GDM1 (cell line): Measurements from ENCODE around the gene FAM177B.
"Not testable (repeated sequence)": the region's sequence is repeated elsewhere in the genome, so short reads cannot be mapped to it uniquely, and the experiment has no call there.

Experiments
- DNase-seq: peaks from one replicate; lab custom pipeline; 2025; lab: John Stamatoyannopoulos, UW

FAM177B gene

DNA sequence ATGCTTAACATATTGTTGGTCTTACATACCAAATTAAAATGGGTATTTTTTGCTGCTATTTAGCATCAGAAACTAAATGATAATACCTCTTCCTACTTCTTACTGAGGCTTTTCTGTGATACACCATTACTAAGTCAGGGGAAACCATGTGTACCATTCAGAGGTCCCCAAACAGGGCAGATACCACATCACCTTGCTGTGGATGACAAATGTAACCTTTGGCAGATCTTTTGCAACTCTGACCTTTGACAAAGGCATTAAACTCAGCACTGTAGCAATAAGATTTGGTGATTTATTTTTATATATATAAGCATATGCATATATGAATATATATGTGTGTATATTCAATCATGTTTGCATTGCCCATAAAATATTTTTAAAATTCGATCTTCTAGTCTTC is 2.9 kb downstream of the FAM177B start:
- no peak for DNase-seq

DNA sequence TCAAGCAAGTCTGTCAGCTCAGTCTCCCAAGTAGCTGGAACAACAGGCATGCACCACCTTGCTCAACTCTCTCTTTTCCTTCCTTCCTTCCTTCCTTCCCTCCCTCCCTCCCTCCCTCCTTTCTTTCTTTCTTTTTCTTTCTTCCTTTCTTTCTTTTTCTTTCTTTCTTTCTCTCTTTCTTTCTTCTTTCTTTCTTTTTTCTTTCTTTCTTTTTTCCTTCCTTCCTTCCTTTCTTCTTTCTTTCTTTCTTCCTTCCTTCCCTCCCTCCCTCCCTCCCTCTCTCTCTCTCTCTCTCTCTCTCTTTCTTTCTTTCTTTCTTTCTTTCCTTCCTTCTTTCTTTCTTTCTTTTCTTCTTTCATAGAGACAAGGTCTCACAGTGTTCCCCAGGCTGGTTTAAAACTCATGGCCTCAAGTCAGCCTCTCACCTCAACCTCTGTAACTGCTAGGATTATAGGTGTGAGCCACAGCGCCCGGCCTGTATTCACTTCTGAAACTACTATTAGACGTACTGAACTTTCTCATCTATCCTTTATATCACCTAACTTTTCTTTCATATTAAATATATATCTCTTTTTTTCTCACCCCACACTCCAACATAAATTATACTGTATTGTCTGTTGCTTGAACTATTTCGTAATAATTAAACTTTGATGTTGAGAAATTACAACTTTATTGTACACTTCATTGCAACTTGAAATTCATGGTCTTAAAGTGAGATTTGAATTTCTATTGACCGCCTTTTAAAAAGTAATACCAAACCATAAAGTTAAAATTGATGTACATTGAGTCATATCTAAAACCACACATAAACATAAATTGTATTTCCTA is 4.8 kb downstream of the FAM177B start:
- not testable (repeated sequence) for DNase-seq

DNA sequence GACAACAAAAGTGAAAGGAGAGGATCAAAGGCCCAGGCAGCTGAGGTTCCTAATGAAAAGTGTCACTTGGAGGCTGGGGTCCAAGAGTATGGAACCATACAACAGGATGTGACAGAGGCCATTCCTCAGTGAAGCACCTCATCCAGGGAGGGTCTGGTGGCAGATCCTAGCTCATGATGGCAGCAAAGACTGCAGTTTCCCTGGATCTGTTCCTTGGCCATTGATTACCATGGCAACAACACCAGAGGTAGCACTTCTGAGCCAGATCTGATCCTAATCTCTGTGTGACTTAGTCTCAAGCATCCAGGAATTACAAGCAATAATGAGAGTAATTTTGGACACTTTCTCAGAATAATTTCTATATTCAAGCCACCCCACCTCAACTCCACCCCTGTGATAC is 12.9 kb downstream of the FAM177B start:
- no peak for DNase-seq

DNA sequence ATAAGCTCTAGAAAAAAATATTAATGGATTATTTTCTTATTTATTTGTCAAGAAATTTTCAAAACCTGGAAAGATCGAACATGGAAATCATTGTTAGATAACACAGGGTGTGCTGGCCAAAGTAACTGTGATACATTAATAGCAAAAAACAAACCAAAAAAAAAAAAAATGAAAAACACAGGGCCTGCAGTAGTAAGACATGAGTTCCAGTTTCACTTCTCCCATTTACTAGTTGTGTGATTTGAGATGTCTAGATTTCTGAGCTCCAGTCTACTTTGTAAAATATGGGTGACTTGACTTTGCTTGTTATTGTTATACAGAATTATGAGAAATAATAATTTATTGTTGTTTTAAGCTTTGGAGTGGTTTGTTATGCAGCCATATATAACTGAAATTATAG is 13.6 kb downstream of the FAM177B start:
- no peak for DNase-seq

DNA sequence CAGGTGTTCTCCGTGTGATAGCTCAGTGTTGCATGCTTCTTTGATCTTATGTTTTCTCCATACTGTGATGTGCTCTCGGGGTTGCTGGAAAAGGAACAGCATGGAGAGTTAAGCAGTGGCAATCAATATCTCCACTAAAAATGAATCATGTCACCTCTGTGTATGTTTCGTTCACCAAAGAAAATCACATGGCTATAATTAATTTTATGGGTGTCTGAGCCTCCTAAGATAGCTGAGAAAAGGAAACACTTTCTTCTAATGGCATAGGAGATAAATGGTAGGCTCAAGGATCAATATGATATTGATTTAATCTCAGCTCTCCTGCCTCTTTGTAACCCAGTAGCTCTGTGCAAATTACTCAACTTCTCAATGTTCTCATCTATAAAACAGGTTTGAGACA is 14.3 kb downstream of the FAM177B start:
- DNase-seq: no peak

DNA sequence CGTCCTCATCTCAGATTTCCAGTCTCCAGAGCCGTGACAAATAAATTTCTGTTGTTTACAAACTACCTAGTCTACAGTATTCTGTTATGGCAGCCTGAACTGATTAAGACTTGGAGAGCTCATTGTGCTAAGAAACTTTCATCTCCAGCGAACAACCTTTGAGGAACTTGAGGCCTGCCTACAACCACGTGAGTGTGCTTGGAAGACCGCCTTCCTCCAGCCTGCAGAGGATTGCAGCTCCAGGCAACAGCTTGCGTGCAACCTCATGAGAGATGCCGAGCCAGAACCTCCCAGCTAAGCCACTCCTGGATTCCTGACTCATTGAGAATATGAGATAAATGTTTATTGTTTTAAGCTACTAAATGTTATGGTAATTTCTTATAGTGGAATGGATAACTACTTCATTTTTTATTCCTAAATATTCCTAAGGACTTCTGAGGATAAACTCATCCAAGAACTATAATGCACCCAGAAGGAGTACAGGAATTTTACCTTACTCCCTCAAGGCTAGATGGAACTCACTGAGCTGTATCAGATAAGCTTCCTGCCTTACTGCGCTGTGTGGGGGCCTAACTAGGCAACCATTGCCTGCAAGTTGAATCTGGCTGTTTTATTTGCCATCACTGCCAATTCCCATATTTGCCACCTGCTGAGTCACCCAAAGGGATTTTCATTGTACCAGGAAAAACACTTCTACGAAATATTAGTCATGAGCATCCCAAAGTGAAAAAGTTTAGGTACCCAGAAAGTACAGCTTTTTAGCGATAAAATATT is 17.6 kb downstream of the FAM177B start:
- DNase-seq: no peak

DNA sequence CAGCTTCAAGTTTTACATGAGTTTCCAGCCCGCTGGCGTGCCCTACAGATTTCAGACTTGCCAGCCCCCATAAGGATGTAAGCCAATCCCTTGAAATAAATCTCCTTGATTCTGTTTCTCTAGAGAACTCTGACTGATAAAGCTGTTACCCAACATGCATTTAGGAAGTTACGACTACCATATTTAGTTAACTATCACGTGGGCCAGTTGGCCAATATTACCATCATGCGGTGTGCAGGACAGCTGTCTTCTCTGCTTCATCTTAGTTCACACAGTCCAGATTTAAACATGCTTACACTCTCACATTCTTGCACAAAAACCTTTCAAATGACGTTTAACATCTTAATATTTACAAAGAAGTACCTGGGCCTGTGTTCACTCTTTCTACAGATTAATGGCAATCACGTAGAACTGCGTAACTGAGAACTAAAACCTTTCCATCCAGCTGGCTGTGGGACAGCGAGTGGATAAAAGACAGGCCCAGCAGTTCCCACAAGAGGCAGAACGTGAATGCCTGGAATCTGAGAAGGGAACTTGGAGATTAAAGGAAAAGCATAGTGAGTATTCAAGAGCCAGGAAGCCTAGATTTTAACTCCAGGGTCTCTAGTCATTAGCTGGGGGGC is 20.8 kb downstream of the FAM177B start:
- no peak for DNase-seq

DNA sequence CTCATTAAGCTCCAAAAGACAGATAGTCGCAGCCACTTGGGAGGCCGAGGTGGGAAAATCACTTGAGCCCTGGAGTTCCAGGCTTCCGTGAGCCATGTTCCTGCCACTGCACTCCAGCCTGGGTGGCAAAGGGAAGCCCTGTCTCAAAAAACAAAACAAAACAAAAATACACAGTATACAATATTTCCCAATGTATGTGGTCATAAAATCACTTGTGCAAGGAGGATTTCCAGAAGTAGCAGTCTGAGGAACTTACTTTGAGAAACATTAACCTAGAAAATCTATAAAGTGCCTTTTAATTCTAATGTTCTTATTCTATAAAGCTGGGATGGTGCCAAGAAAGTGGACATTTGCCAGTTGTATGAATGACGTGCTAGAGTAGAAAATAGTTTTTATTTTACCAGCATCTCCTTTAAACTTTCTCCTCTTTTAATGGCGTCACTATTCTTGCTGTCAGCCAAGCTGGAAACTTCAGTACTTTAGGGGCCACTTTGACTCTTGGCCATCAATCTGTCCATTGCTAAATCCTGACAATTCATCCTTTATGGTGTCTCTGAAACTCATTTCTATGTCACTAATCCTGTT is 22.5 kb downstream of the FAM177B start:
- no peak for DNase-seq

DNA sequence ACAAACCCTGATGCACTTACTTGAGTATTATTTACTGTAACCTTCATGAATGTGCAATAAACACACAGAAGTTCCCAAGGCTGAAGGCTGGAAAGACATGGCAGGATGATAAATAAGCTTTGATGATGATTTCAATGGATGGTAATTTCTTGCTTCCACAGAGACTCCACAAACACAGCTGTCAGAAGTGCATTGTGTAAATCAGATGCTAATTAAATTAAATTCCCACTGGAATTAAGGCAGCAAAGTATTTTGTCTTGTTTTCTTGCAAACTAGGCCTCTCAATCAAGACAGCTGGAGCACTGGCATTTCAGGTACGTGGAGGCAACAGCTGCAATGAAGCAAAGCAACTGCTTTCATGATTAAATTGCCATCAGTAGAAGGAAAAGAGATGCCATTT is 24.1 kb downstream of the FAM177B start:
- no peak for DNase-seq

DNA sequence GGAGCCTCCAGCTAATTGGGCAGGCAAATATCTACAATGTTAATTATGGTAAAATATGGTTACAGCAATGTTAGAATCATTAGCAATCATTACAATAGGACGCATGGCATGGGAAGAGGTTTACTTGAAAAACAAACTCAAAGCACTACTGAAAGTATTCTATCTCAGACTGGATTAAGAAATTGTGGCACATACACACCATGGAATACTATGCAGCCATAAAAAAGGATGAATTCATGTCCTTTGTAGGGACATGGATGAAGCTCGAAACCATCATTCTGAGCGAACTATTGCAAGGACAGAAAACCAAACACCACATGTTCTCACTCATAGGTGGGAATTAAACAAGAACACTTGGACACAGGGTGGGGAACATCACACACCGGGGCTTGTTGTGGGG is 25.2 kb downstream of the FAM177B start:
- DNase-seq: not testable (repeated sequence)

DNA sequence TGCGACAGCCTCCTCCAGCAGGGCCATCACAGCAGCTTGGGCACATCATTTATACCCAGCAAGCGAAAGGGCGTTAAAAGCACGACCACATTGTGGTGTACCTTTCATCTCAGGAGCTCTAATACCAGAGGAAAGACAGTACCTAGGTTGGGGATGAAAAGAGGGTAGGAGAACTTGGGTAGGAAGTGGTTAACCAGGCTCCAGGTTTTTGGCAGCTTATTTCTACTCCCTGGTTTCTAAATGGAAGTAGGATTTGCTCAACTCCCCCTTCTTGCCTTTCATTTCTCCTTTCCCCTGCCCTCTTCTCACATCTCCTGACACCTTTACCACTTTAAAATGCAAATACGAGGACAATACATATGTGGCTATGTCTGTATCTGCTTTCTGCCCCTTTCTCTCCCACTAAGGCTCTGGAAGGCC is 30.2 kb downstream of the FAM177B start:
- no peak for DNase-seq

DNA sequence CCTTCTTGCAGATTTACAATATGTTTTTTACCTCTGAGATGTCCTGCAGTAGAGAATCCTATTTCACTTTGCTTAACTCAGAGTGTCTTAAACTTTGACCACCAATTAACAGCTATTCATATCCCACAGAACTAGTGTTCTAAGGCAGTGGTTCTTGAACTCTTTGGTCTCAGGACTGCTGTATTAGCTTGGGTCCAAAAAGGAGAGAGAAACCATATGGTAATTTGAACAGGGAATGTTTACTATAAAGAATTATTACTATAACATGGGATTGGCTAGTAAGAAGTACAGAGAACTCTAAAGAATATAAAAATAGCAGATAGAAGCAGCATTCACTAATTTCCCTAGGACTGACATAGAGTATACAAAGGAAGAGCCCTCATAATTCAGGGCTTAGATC is 31.6 kb downstream of the FAM177B start:
- DNase-seq: no peak

DNA sequence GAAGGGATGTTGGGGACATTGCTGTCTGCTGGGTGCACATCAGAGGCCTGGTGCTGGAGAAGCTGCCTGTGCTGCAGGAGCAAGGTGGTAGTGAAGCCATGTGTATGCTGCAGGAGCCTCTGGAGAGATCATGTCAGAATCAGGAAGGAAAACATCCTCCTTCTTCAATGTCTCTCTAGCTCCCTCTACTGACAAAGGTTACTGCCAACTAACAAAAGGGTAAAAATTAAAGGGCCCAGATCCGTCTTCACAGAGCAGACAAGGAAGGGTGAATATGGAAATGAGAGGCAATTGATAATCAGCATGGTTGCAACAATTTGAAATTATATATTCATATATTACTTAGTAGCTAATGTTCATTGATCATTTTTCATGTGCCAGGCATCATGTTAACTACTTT is 32.2 kb downstream of the FAM177B start:
- DNase-seq: peak; percentile 10

DNA sequence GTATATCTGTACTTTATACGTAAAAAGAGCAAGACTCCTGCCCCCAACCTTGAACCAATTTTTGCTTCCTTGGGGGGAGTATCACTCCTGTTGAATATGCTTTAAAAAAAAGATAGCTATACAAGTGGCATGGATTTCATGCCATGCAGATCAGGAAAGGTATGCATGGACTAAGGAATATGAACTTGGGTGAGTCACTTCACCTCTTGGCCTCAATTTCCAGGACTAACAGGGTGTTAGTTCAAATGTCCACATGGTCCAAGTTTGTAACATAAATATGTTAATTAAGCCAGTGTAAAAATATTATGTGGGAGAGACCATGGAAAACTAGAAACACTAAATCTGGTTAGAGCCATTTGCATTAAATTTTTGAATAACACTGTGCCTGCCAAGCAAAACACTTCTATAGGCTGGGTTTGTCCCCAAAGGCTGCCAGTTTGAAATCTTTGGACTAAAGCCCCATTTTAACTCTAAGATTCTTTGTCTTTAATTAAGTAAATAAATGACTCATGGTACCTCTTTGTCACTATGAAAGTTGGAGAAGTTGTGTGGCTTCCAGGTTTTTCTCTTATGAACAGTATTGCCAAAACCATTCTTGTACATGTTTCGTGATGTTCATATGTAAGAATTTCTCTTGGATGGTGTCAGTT is 33.1 kb downstream of the FAM177B start:
- DNase-seq: no peak

DNA sequence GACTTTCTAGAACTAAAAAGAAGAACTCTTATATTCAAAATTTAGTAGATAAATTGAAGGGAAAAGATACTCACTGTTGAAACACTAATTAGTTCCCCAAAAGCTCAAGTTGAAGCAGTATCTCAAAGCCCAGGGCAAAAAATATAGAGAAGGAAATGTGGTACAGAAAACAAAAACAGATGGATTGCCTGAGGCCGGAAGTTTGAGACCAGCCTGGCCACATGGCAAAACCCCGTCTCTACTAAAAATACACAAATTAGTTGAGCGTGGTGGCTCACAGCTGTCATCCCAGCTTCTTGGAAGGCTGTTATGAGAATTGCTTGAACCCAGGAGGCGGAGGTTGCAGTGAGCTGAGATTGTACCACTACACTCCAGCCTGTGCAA is 36.0 kb downstream of the FAM177B start:
- DNase-seq: peak; percentile 78

DNA sequence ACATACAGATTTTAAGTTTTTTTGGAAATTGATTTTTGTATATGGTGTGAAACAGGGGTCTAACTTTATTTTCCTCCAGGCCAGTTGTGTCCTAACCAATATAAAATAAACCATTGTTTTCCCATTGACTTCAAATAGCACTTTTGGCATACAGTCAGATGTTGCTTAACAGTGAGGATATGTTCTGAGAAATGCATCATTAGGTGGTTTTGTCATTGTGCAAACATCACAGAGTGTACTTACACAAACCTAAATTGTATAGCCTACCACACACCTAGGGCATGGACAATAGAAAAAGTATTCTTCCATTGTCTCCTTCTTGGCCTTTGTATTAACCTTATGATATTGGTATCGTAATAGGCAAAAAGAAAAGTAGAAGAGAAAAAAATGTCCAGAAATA is 40.5 kb downstream of the FAM177B start:
- no peak for DNase-seq

DNA sequence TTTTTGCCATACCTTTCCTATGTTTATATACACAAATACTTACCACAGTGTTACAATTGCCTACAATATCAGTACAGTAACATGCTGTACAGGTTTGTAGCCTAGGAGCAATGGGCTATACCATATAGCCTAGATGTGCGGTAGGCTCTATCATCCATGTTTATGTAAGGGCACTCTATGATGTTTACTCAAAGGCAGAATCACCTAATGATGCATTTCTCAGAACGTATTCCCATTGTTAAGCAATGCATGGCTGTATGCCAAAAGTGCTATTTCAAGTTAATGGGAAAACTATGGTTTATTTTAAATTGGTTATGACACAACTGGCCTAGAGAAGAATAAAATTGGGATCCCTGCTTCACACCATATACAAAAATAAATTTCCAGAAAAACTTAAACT is 41.0 kb downstream of the FAM177B start:
- no peak for DNase-seq

DNA sequence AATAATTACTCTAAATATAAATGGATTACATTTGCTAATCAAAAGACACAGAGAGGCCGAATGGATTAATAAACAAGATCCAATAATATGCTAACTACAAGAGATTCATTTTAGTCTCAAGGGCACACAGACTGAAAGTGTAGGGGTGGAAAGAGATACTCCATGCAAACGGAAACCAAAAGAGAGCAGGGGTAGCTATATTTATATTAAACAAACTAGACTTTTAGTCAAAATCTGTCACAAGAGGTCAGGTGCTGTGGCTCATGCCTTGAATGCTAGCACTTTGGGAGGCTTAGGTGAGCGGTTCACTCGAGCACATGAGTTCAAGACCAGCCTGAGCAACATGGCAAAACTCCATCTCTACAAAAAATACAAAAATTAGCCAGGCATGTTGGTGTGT is 44.2 kb downstream of the FAM177B start:
- no peak for DNase-seq

DNA sequence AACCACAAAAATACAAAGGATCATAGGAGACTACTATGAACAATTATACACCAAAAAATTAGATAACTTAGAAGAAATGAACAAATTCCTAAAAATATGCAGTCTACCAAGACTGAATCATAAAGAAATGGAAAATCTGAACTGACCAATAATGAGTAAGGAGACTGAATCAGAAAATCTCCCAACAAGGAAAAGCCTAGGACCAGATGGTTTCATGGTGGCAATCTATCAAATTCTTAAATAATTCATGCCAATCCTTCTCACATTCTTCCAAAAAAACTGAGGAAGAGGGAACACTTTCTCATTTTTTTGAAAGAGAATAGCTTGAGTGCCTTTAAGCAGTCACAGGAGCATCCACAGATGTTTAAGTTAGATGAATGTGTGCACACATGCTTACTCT is 46.0 kb downstream of the FAM177B start:
- no peak for DNase-seq

DNA sequence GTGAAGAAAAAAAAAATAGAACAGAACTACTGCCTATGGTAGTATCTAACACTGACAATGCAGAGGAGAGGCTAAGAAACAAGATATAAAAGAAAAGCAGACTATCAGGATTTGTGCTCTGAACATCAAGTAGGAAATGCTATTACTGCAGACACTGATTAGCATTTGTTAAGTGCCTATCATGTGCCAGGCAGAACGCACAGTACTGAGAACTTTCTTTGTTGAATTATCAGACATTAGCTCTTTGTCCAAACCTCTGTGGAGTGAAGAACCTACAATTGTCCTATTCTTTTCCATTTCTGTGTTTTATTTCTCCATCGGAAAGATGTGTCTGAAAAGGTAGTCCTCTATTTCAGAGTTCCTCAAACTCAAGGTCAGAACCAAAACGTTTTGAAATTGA is 47.4 kb downstream of the FAM177B start:
- DNase-seq: no peak

DNA sequence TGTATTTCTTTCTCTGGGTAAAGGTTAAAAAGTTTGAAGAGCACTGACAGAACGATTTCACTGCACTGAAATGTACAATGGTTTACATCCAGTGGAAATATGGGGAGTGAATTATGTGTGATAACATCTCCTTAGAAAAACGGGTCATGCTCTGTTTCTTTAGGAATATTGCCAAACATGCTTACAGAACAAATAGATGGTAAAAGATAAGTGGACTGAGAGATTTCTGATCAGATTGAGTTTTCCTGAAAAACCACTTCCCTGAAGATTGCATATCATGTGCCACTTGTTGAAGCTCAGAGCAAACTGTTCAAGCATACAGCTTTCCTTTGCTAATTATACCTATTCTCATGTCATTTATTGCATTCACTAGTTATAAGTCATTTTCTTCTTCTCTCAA is 47.9 kb downstream of the FAM177B start:
- DNase-seq: no peak

DNA sequence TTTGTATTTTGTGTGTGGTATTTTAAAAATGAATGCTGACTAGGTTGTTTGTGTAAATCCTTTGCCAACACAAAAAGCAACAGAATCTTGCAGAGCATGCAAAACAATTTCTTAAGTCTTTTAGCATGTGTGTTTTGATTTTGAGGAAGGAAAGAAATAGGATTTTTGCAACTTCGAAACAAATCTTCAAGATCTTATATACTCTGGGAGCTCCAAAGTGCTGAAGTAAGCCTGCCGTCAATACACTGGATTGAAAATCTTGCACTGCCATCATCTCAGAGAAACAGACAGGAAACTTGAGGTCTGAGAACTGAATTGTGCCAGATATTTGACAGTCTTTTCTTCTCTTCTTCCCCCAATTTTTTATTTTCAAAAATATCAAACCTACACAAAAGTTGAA is 48.5 kb downstream of the FAM177B start:
- DNase-seq: no peak
